Natural killer cell (primary cell): Measurements from ENCODE around the gene SRMS. TPM values are rescaled to one million over a fixed set of nuclear protein-coding genes. Genes with fewer than 3 reads are reported as not detected.

ENCODE experiments used
- ATAC-seq, 3 donors: fragments of 150-1000 bp in 2 of 3; fragments of 200-7000 bp in 1 of 3; cut with Tn5 transposase; 1 replicate in 1 of 3; 2 replicates in 2 of 3; pipeline ENCODE4 v1.10.0; 2021; ENCODE audit warnings: mild to moderate bottlenecking in 2 of 3, moderate library complexity in 2 of 3
- DNase-seq, 2 donors: peaks; one replicate each; pipeline versions ENCODE4 v3.0.0 to v3.0.0-alpha.2; 2013 to 2021; ENCODE audit warnings: mixed read lengths in 1 of 2
- H3K27ac ChIP-seq: one replicate; pipeline ENCODE4 v1.5.1; 2013; ENCODE audit warnings: mild to moderate bottlenecking, low read length
- H3K27me3 ChIP-seq: one replicate; pipeline ENCODE4 v1.6.1; 2013; ENCODE audit warnings: low read length; ENCODE audit not compliant: control insufficient read depth, insufficient read depth
- H3K36me3 ChIP-seq: one replicate; pipeline ENCODE4 v1.6.1; 2013; ENCODE audit warnings: low read length; ENCODE audit not compliant: control insufficient read depth, insufficient read depth
- H3K4me1 ChIP-seq: one replicate; pipeline ENCODE4 v1.6.1; 2013; ENCODE audit warnings: low read length; ENCODE audit not compliant: control insufficient read depth, insufficient read depth
- H3K4me3 ChIP-seq: one replicate; pipeline ENCODE4 v1.5.1; 2013; ENCODE audit warnings: low read length
- H3K9me3 ChIP-seq: one replicate; pipeline ENCODE4 v1.6.1; 2013; ENCODE audit warnings: low read length; ENCODE audit not compliant: control insufficient read depth, insufficient read depth
- H3K27ac Mint-ChIP-seq, 2 donors: one replicate each; pipeline ENCODE4 v1.8.0; 2022; ENCODE audit warnings: mild to moderate bottlenecking in 2 of 2, mixed read lengths in 2 of 2, moderate library complexity in 1 of 2
- H3K27me3 Mint-ChIP-seq, 2 donors: one replicate each; pipeline ENCODE4 v1.8.0; 2022; ENCODE audit warnings: low read depth in 2 of 2, mixed read lengths in 2 of 2
- H3K36me3 Mint-ChIP-seq: one replicate; pipeline ENCODE4 v1.8.0; 2022; ENCODE audit warnings: mixed read lengths
- H3K4me1 Mint-ChIP-seq, 2 donors: one replicate each; pipeline ENCODE4 v1.8.0; 2022; ENCODE audit warnings: mixed read lengths in 2 of 2
- H3K4me3 Mint-ChIP-seq: one replicate; pipeline ENCODE4 v1.8.0; 2022; ENCODE audit warnings: mild to moderate bottlenecking, moderate library complexity, mixed read lengths
- H3K9me3 Mint-ChIP-seq, 2 donors: one replicate each; pipeline ENCODE4 v1.8.0; 2022; ENCODE audit warnings: mixed read lengths in 2 of 2
- WGBS: methylation state at CpG from one replicate; pipeline ENCODE4 v1.1.7; 2013; ENCODE audit warnings: missing lambda C conversion rate; ENCODE audit not compliant: insufficient coverage; 5-methylcytosine and 5-hydroxymethylcytosine counted together
- intact Hi-C: fragments of 100-400 bp; cut with micrococcal nuclease; formaldehyde crosslinking; loops from one replicate; pipeline ENCODE4 v1.14.2; 2022
- total RNA-seq, 4 donors: library from RNA; stranded (reverse); fragments of 120-200 nt in 1 of 4; gene quantifications; one replicate each; pipeline versions ENCODE4 v1.2.3 to v1.2.4, GENCODE V29; 2013 to 2022
- TF ChIP-seq, protein P1 (sequence below): fragments of 200-600 bp; IDR thresholded peaks from one replicate; pipeline ENCODE4 v1.8.0; 2022; ENCODE audit warnings: antibody characterized with exemption

The SRMS gene
- total RNA-seq, 3 donors from 2014 or later (not counting 1 experiment from before 2014, with no cell fraction given) = 0.16 to 0.23 TPM; not detected in 1

DNA sequence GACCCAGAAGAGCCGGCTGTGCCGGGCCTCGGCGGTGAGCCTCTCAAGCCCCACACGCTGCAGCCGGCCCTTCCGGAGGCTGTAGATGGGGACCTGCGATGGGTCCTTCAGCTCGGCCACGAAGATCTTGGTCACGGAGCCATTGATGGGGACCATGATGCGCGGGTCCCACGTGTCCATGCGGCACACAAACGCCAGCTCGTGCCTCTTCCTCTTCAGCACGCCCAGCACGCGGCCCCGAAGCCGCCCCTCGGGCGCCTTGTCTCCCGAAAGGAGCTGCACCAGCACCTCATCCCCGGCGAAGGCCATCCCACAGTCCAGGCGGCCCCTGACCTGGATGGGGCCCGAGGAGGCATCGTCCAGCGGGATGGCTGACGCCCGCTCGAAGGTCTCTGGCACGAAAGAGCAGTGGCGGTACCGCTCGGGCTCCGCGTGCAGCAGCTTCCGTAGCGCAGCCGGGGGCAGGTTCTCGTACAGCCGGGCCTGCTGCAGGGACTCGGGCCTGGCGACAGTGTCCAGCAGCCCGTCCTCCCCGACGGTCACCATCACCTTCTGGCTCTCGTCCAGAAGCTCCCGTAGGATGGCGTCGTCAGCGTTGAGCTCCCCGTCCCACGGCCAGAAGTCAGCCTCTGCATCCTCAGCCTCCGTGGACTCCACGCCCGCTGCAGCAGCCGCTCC is 17.6 kb upstream of the SRMS start:
- Histone ChIP-seq H3K27me3 (no peaks in the 10 kb centered on the region), H3K36me3 (peaks cover 28% of the 10 kb centered on the region), H3K9me3 (no peaks in the 10 kb centered on the region), H3K4me3 (no peak overlapping the region), H3K27ac (no peak overlapping the region), H3K4me1 (peaks cover 37% of the 10 kb centered on the region)
- DNase-seq (no peak), ATAC-seq (no peak)
- Mint-ChIP-seq H3K27me3 (no peaks in the 10 kb centered on the region), H3K4me3 (no peak overlapping the region), H3K4me1 (peaks cover 20 to 30% of the 10 kb centered on the region in 2 donors), H3K36me3 (no peaks in the 10 kb centered on the region), H3K9me3 (no peaks in the 10 kb centered on the region), H3K27ac (no peak overlapping the region)
- intact Hi-C loops = no loop called here
- WGBS = 98% methylated on average over 61 of the region's 61 CpGs
- TF ChIP-seq, protein P1, sequence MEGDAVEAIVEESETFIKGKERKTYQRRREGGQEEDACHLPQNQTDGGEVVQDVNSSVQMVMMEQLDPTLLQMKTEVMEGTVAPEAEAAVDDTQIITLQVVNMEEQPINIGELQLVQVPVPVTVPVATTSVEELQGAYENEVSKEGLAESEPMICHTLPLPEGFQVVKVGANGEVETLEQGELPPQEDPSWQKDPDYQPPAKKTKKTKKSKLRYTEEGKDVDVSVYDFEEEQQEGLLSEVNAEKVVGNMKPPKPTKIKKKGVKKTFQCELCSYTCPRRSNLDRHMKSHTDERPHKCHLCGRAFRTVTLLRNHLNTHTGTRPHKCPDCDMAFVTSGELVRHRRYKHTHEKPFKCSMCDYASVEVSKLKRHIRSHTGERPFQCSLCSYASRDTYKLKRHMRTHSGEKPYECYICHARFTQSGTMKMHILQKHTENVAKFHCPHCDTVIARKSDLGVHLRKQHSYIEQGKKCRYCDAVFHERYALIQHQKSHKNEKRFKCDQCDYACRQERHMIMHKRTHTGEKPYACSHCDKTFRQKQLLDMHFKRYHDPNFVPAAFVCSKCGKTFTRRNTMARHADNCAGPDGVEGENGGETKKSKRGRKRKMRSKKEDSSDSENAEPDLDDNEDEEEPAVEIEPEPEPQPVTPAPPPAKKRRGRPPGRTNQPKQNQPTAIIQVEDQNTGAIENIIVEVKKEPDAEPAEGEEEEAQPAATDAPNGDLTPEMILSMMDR = no peak

DNA sequence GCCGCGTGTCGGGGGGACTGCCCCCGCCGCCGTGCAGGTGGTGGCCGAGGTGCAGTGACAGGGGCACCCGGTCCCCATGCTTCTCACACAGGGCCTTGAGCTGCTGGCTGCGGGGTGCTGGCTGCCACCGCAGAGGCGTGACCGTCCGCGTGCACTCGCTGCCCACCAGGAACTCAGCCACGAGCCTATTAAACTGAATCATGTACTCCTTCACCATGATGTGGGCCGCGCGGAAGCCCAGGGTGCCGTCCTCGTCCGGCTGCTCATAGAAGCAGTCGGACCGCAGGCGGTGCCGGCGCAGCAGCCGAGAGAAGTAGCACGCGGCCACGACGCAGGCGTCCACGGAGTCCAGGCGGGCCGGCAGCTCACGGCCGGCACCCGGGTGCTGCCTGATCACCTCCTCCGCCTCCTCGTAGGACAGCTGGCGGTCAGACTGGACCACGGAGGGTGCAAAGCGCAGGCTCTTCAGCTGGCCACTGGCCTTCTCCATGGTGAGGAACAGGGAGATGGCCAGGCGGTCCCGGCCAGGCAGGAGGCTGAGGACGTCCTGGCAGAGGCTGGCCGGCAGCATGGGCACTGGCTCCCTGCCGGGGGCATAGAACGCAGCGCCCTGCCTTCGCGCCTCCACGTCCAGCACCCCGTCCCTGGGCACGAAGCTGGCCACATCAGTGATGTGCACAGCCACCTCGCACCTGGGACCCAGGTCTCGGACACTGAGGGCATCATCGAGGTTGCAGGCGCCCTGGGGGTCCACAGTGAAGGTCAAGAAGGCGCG is 16.7 kb upstream of the SRMS start:
- Histone ChIP-seq H3K9me3 (no peaks in the 10 kb centered on the region), H3K27ac (no peak overlapping the region), H3K4me3 (no peak overlapping the region), H3K27me3 (no peaks in the 10 kb centered on the region), H3K4me1 (peaks cover 29% of the 10 kb centered on the region), H3K36me3 (peaks cover 34% of the 10 kb centered on the region)
- ATAC-seq (no peak), DNase-seq (no peak)
- H3K9me3 Mint-ChIP-seq = no peaks in the 10 kb centered on the region
- TF ChIP-seq, protein P1 = no peak
- 97% methylated on average over 62 of the region's 62 CpGs for WGBS
- H3K4me3 Mint-ChIP-seq = no peak overlapping the region
- H3K4me1 Mint-ChIP-seq = peaks cover 18 to 27% of the 10 kb centered on the region in 2 donors
- H3K27me3 Mint-ChIP-seq = no peaks in the 10 kb centered on the region
- H3K27ac Mint-ChIP-seq = no peak overlapping the region
- H3K36me3 Mint-ChIP-seq = no peaks in the 10 kb centered on the region
- intact Hi-C loops = no loop called here

DNA sequence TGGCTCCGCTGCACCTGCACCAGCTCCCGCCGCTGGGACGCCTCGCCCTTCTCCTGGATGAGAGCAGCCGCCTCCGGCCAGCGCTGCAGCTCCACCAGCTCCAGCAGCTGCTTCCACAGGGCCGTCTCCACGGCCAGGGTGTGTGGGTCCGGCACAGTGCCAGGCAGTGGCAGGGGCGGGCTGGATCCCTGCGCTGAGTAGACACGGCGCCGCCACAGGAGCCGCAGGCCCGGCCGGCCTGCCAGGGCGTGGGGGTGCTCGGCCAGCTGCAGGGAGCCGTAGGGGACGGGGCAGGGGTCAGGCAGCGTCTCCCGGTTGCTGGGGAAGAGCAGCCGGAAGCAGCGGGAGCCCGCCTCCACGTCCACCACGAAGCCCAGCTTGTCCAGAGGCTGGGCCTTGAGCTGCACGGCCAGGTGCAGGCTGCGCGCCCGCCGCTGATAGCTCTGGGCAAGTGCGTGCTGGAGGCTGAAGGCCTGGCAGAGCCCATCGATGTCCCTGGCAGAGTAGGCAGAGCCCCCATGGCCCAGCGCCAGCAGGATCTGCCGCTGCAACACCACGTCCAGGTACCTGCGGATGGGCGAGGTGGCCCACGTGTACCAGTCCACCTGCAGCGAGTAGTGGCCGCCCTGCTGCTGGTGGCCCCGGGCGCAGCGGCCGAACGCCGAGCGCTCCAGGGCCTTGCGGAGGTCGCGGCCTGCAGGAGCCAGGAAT is 15.8 kb upstream of the SRMS start:
- Mint-ChIP-seq H3K4me3 (no peak overlapping the region), H3K9me3 (no peaks in the 10 kb centered on the region), H3K36me3 (no peaks in the 10 kb centered on the region), H3K27me3 (no peaks in the 10 kb centered on the region), H3K27ac (no peak overlapping the region), H3K4me1 (peaks cover 15 to 20% of the 10 kb centered on the region in 2 donors)
- H3K4me1 ChIP-seq = peaks cover 21% of the 10 kb centered on the region
- DNase-seq (no peak), ATAC-seq (no peak)
- intact Hi-C loops = no loop called here
- H3K27ac ChIP-seq = no peak overlapping the region
- H3K4me3 ChIP-seq = no peak overlapping the region
- TF ChIP-seq, protein P1 = no peak
- 96% methylated on average over 55 of the region's 55 CpGs for WGBS
- peaks cover 34% of the 10 kb centered on the region for H3K36me3 ChIP-seq
- H3K9me3 ChIP-seq = no peaks in the 10 kb centered on the region
- no peaks in the 10 kb centered on the region for H3K27me3 ChIP-seq
